ENCODE measurements around the gene DHRS12.

GRCh38 chr13:51758691-51759090, 45.3 kb downstream of the DHRS12 start:
- TF ChIP-seq CTCF (IDR thresholded peaks at IDR 0.05) (no peak), POLR2A (IDR thresholded peaks at IDR 0.05) (no peak), POLR2AphosphoS5 (IDR thresholded peaks at IDR 0.05) (no peak), EP300 (IDR thresholded peaks at IDR 0.05) (no peak)
